Left colon (tissue), 2 donors: ENCODE data around the gene STK10. TPM values are rescaled to one million over a fixed set of nuclear protein-coding genes. Genes with fewer than 3 reads are reported as not detected.
A peak's percentile ranks its signal among the peaks of the same experiment; 100 is the strongest.

ENCODE experiments used
- ATAC-seq: fragments of 200-7000 bp; cut with Tn5 transposase; one replicate; pipeline ENCODE4 v1.9.1; 2020; ENCODE audit warnings: mild to moderate bottlenecking, moderate library complexity
- DNase-seq, 2 donors: peaks; one replicate each; pipeline ENCODE4 v3.0.0-alpha.2; 2020
- intact Hi-C, 2 donors: fragments of 100-400 bp; cut with DNase I in 1 of 2; cut with micrococcal nuclease in 1 of 2; formaldehyde crosslinking; loops; one replicate each; pipeline versions ENCODE4 v1.11.2 to v1.14.0; 2022; cut with DNase I, micrococcal nuclease
- total RNA-seq, 2 donors: library from RNA; stranded (reverse); fragmentation: NEBNext Ultra II Directional; extraction: Animal tissue kit (Norgen Biotek cat#: 25700); gene quantifications; one replicate each; pipeline ENCODE4 v1.2.1, GENCODE V29; 2021
- donor health status: DM: no; HTN: no; CAD: no.
- donor health status: DM: yes; HTN: yes; CAD: no.

STK10 gene
- total RNA-seq, 2 donors from 2014 or later, result 32.6 to 35.7 TPM

DNA sequence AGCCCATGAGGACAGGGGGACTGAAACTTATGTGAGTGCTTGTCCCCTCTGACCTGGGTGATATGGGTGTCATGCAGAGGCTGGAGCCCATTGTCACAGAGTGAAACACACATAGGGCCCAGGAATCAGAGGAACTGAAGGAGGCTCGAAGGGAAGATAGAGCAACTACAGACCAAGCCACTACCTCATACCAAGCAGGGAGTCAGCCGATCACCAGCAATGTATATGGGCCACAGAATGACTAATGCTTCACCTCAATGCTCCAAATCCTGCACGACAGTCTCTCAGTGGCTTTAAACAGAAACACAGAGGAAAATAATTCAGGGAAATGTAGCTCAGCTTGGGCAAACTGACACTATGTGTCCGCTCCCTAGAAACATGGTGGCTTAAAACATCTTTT is 172.7 kb downstream of the STK10 start:
- no peak for ATAC-seq
- intact Hi-C loops, result no loop called here
- DNase-seq, result no peak

- DNase-seq, result no peak
- no peak for ATAC-seq
- intact Hi-C loops, result no loop called here
These were observed 177.7 kb downstream of the STK10 start for GRCh38 chr5:172010278-172010677.

GRCh38 chr5:172009536-172010270 is 178.3 kb downstream of the STK10 start:
- intact Hi-C loops, result no loop called here
- no peak for ATAC-seq
- no peak for DNase-seq

DNA sequence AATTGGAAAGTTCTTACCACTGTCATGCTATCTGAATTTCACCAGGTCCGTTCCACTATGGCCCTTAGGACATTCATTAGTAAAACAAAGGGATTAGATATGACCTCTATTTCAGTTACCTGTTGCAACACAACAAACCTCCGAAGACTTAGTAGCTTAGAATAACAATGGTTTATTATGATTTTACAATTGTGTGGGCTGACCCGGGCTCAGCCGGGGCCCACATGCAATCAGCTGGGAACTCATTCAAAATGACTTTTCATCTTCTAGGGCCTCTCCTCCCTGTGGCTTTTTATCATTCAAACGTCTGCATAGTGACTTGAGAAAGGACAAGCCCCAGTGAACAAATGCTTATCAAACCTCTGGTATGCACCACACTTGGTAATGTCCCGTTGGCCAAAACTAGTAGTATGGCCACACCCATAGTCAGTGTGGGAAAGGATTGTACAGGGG is 179.3 kb downstream of the STK10 start:
- DNase-seq (no peak), ATAC-seq (no peak)
- intact Hi-C loops, result no loop called here

GRCh38 chr5:172008111-172008455 is 179.9 kb downstream of the STK10 start:
- intact Hi-C loops, result no loop called here
- DNase-seq, result no peak
- ATAC-seq, result no peak

- peak; percentile 1 for ATAC-seq
- DNase-seq, result peak in 1 of 2 donors; percentile 10
- intact Hi-C loops, result no loop called here
These were observed 180.6 kb downstream of the STK10 start for GRCh38 chr5:172007175-172008110.

DNA sequence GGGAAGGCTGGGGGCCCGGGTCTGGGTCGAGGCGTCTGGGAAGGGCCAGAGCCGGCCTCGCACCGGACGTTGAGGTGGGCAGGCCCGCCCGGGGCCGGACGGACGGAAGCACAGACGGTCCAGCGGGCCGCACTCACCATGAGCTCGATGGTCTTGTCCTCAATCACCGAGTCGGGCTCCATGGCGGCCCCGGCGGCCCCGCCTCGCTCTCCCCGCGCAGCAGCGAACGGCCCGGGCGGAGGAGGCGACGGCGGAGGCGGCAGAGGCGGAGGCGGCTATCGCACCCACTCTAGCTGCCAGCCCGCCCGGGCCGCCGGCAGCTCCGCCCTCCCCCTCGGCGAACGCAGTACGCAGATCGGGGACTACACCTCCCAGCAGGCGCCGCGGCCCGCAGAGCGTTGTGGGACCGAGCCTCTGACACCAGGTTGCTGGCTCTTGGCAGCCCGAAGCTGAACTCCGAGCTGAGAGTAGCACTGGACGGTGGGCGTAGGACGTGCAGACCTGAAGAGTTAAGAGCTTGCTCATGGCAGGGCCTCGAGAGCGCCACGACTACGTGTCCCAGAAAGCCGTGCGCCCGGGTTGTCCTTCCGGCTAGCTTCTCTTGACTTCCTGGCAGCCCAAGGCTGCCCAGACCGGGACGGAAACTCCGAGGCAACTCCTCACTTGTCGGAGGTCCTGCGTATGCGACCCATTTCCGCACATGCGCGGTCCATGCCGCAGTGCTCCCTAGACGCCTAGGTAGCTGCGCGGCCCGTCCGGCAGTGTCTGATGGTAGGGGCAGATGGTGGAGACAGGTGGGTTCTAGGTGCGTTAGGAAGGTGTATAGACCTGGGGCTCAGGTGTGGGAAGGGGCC is 181.5 kb downstream of the STK10 start, which contains the start of gene FBXW11:
FBXW11 (minus strand) TSS at position 318 of the 854 bp plus-strand sequence; CDS start at position 182, 136 bp downstream.
- intact Hi-C loops, result no loop called here
- DNase-seq (peak; percentile 97 to 98), ATAC-seq (peak; percentile 90)

GRCh38 chr5:172005708-172006320 is 182.2 kb downstream of the STK10 start:
- DNase-seq, result peak; percentile 38 to 54
- intact Hi-C loops, result no loop called here

GRCh38 chr5:172004824-172005237 is 183.2 kb downstream of the STK10 start:
- intact Hi-C loops, result no loop called here
- DNase-seq (no peak), ATAC-seq (no peak)

More at GRCh38 chr5:172005708-172006320, 182.2 kb downstream of the STK10 start:
- peak; percentile 28 for ATAC-seq

DNA sequence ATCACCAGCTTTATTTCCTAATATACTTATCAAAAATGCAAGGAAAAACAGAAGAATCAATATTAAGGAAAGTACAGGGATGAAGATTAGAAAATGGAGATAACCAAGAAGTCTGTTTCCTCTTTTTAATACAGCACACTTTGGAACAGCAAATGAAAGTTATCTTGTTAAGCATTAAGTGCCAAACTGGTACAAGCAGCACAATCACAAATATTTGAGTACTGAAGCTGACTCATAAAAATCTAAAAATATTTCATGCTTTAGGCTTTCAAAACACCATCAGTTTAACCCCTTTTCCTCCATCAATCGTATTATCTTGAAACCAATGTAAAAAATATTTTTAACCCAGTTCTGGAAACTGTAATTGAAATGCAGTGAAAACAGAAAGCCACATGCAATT is 184.3 kb downstream of the STK10 start:
- no peak for DNase-seq
- ATAC-seq, result no peak
- intact Hi-C loops, result no loop called here

GRCh38 chr5:172002840-172003512 is 185.0 kb downstream of the STK10 start:
- DNase-seq (no peak), ATAC-seq (no peak)
- intact Hi-C loops, result no loop called here

DNA sequence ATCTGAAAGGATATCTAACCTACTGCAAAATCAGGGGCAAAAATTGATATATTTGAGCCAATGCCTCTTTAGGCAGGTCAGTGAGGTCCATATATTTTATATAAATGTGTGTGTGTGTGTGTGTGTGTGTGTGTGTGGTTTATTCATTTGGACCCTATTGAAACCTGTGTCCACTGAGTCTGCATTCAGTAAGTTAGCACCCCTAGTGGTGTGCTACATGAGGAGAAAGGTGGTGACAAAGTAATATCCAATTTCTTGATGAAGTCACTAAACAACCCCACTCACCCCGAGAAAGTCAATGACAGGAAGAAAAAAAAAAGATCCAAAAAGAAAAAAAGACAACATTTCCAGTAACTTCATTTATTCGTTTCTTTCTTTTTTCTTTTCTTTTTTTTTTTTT is 185.7 kb downstream of the STK10 start:
- no peak for ATAC-seq
- no peak for DNase-seq
- intact Hi-C loops, result no loop called here

DNA sequence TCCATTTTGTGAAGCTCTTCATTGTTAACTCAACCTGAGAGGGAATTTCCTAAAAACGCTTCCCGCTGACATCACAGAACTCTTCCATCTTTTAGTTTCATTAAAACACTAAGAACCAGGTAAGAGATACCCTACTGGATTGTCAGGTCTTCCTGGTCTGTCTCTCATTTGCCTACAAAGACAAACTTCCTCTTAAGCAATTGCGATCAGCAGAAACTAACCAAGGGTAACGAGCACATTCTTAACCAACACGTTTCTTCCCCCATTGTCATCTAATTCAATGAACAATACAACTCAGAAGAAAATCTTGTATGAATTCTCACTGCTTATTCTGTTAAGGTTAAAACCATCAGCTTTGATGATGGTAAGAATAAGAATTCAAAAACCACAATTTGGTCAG is 188.1 kb downstream of the STK10 start:
- DNase-seq, result no peak
- intact Hi-C loops, result loop anchor here in 1 of 2 donors (10.0 kb wide), 1 partner anchor 75 kb away; no protein-coding TSS in a partner anchor
- no peak for ATAC-seq

- intact Hi-C loops, result loop anchor here in 1 of 2 donors (10.0 kb wide), 1 partner anchor 74 kb away; no protein-coding TSS in a partner anchor
- no peak for DNase-seq
- ATAC-seq, result no peak
These were observed 188.9 kb downstream of the STK10 start for GRCh38 chr5:171999100-171999499.

GRCh38 chr5:171997011-171997410 is 191.0 kb downstream of the STK10 start:
- DNase-seq (no peak), ATAC-seq (no peak)
- intact Hi-C loops, result loop anchor here in 1 of 2 donors (10.0 kb wide), 1 partner anchor 72 kb away; no protein-coding TSS in a partner anchor

DNA sequence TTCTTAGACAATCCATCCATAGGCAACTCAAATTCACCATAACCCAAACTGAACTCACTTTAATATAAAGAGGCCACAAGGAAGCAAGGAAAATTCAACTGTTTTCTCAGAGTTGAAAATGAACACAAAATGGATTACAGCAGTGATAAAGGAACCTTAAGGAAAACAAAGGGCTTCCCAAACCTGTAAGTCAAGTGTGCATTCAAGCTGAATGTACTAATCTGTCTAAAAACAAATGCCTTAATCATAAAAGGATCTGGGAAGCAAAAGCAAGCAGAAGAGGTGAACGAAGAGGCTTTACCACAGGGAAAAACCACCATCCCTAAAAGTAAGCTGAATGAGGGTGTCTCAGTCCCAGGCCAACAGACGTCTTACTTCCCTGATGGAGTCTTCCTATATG is 195.2 kb downstream of the STK10 start:
- intact Hi-C loops, result loop anchor here in 1 of 2 donors (10.0 kb wide), 1 partner anchor 68 kb away; no protein-coding TSS in a partner anchor
- ATAC-seq (no peak), DNase-seq (no peak)

- ATAC-seq (no peak), DNase-seq (no peak)
- intact Hi-C loops, result loop anchor here in 1 of 2 donors (10.0 kb wide), 1 partner anchor 68 kb away; no protein-coding TSS in a partner anchor
These were observed 195.7 kb downstream of the STK10 start for GRCh38 chr5:171992305-171992704.
